OCI-LY3 (cell line): ENCODE data around the gene COLGALT1.

Experiments used
- CTCF ChIP-seq: fragments of 200-600, 300-600 bp; sonication (generic); IDR thresholded peaks from 2 replicates; pipeline ENCODE4 v1.5.1; 2014; ENCODE audit warnings: antibody characterized with exemption, low read length, low read depth
- EZH2phosphoT487 ChIP-seq: fragments of 200-600 bp; shearing (Covaris generic); IDR thresholded peaks from 2 replicates; pipeline ENCODE4 v1.6.1; 2018; ENCODE audit warnings: antibody characterized with exemption, mixed run types, low read depth

DNA sequence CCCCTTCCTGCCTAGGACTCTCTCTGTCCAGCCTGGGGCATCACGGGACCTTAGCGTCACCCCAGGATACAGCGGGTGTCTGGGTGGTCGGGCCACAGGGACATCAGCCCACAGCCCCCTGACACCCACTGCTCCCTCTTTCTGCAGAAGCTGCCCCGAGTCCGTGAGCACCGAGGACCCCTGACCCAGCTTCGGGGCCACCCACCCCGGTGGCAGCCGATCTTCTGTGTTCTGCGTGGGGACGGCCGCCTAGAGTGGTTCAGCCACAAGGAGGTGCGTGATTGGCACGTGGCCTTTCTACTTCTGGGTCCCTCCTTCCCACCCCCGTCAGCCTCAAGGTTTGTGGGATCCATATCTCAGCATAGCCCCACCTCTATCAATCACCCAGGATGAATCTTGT lies 23.3 kb upstream of the COLGALT1 start:
- TF ChIP-seq CTCF (no peak), EZH2phosphoT487 (no peak)
